Breast epithelium (tissue), 3 donors: ENCODE results near the gene SLAMF1.

Experiments used
- POLR2A ChIP-seq: fragments of 450-650 bp; IDR thresholded peaks from one replicate; pipeline ENCODE4 v1.6.1; 2016; ENCODE audit warnings: antibody characterized with exemption, mild to moderate bottlenecking, moderate library complexity
- POLR2AphosphoS5 ChIP-seq, 3 donors: sonication (generic); formaldehyde crosslinking; IDR thresholded peaks; one replicate each; pipeline ENCODE4 v1.6.1; 2017; ENCODE audit warnings: antibody characterized with exemption in 3 of 3
- TF ChIP-seq, protein P1 (sequence below), 3 donors: fragments of 450-650 bp; IDR thresholded peaks; one replicate each; pipeline ENCODE4 v1.5.1; 2016 to 2017; ENCODE audit warnings: antibody characterized with exemption in 3 of 3, mild to moderate bottlenecking in 3 of 3, moderate library complexity in 3 of 3

DNA sequence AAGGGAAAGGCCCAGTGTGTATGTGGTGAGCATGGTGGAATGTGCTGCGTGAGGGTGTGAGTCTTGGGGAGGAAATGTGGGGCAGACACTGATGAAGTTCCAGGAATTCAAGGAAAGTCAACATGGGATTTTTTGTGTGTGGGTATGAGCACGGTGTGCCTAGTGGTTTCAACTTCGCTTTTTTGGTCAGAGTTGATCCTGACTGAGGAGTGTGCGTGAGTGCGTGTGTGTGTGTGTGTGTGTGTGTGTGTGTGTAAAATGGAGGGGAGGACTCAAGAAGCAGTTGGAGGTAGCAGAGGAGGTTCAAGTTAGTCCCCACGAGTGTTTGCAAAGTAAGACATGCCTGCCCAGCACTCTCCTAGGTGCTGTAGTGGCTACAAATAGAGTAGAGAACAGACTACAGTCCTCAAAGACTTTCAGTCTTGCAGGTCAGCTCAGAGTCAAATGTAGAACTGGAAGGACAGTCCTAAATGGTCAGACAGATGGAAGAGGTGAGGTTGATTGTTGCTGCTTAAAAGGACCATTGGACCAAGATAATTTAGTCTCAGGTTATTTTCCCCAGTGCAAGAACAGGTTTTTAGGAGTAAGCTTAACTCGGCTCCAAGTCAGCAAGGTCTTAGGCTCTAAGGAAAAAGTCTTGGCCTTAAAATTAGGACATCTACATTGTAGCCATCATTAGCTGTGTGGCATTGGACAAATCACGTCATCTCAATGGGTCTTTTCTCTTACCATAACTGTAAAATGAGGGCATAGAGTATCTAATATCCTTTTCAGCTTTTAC lies 25.0 kb downstream of the SLAMF1 start:
- TF ChIP-seq POLR2AphosphoS5 (IDR thresholded peaks at IDR 0.05), result no peak
- TF ChIP-seq, protein P1, sequence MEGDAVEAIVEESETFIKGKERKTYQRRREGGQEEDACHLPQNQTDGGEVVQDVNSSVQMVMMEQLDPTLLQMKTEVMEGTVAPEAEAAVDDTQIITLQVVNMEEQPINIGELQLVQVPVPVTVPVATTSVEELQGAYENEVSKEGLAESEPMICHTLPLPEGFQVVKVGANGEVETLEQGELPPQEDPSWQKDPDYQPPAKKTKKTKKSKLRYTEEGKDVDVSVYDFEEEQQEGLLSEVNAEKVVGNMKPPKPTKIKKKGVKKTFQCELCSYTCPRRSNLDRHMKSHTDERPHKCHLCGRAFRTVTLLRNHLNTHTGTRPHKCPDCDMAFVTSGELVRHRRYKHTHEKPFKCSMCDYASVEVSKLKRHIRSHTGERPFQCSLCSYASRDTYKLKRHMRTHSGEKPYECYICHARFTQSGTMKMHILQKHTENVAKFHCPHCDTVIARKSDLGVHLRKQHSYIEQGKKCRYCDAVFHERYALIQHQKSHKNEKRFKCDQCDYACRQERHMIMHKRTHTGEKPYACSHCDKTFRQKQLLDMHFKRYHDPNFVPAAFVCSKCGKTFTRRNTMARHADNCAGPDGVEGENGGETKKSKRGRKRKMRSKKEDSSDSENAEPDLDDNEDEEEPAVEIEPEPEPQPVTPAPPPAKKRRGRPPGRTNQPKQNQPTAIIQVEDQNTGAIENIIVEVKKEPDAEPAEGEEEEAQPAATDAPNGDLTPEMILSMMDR (IDR thresholded peaks at IDR 0.05), result no peak
- no peak for TF ChIP-seq POLR2A
